HUDEP-2 (cell line): ENCODE measurements around the gene FBXO4.
"Not testable (repeated sequence)": the region's sequence is repeated elsewhere in the genome, so short reads cannot be mapped to it uniquely, and the experiment has no call there.

Experiments
- DNase-seq, 76 experiments: peaks; one replicate each; lab custom pipeline; 2025; ENCODE audit not compliant: unreplicated experiment in 76 of 76; lab: John Stamatoyannopoulos, UW

The FBXO4 gene

GRCh38 chr5:41978676-41979075 is 53.6 kb downstream of the FBXO4 start:
- no peak for DNase-seq

GRCh38 chr5:41980396-41980795 is 55.3 kb downstream of the FBXO4 start:
- no peak for DNase-seq

GRCh38 chr5:41980870-41981269 is 55.8 kb downstream of the FBXO4 start:
- no peak for DNase-seq

GRCh38 chr5:41982858-41983257 is 57.8 kb downstream of the FBXO4 start:
- not testable (repeated sequence) for DNase-seq

- no peak for DNase-seq
Observed at GRCh38 chr5:41983284-41983683, 58.2 kb downstream of the FBXO4 start.

GRCh38 chr5:41985945-41986695 is 61.0 kb downstream of the FBXO4 start:
- DNase-seq = no peak
